ENCODE data around the gene QKI. TPM values are rescaled to one million over a fixed set of nuclear protein-coding genes. Genes with fewer than 3 reads are reported as not detected.

QKI gene
- total RNA-seq, 4 donors from 2014 or later: 8.4 to 107 (median 37.1) TPM

DNA sequence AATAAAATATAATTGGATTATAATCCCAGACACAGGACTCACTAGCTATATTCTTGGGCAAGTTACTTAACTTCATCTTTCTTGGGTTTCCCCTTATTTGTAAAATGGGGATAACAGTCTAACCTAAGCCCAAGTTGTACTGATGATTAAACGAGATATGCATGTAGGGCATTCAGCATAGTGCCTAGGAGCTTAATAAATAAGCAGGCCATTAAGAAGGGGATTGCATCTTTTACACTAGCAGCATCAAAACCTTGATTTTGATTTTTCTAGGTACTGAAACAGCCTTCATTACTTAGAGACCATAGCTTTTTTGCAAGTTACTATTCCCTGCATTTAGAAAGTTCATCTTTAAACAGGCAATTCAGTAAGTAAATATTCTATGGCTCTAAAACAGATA is 2.2 kb upstream of the QKI start:
- Histone ChIP-seq H3K4me3 (peak overlapping the region in 2 of 4 donors; percentile 70 to 74), H3K9me3 (no peaks in the 10 kb centered on the region), H3K36me3 (no peaks in the 10 kb centered on the region), H3K27ac (peak overlapping the region; percentile 95 to 98 (median 98)), H3K4me1 (peaks cover 0 to 4% (median 0%) of the 10 kb centered on the region in 4 donors), H3K27me3 (no peaks in the 10 kb centered on the region)
- DNase-seq: no peak
- TF ChIP-seq POLR2A (IDR thresholded peaks at IDR 0.05): no peak
- TF ChIP-seq, protein P1, sequence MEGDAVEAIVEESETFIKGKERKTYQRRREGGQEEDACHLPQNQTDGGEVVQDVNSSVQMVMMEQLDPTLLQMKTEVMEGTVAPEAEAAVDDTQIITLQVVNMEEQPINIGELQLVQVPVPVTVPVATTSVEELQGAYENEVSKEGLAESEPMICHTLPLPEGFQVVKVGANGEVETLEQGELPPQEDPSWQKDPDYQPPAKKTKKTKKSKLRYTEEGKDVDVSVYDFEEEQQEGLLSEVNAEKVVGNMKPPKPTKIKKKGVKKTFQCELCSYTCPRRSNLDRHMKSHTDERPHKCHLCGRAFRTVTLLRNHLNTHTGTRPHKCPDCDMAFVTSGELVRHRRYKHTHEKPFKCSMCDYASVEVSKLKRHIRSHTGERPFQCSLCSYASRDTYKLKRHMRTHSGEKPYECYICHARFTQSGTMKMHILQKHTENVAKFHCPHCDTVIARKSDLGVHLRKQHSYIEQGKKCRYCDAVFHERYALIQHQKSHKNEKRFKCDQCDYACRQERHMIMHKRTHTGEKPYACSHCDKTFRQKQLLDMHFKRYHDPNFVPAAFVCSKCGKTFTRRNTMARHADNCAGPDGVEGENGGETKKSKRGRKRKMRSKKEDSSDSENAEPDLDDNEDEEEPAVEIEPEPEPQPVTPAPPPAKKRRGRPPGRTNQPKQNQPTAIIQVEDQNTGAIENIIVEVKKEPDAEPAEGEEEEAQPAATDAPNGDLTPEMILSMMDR (IDR thresholded peaks at IDR 0.05): no peak

DNA sequence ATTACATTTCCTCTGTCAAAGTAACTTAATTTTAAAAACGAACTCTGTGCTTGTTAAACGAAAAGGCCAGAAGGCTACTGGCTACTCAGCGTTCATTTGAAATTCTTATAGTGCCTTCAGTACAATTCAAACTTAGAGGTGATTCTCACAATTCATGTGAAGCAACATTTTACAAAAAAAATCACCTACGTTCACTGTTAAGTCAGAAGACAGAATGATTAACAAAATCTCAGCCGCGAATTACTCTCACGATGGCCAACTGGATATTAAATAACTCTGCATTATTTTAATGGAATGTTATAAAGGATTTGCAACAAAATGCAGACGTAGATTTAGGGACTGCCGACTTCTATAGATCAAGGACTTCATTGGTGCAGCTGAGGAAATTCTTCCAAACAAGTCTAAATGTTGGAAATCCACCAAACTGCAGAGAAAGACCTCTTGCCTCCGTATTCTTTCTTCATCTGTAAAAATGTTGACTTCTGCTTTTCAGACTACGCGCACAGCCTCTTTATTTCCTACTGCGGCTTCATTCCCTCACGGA is 1.6 kb upstream of the QKI start:
- H3K4me3 ChIP-seq: peak overlapping the region; percentile 70 to 91 (median 76)
- peaks cover 0 to 4% (median 0%) of the 10 kb centered on the region in 4 donors for H3K4me1 ChIP-seq
- no peaks in the 10 kb centered on the region for H3K9me3 ChIP-seq
- no peaks in the 10 kb centered on the region for H3K27me3 ChIP-seq
- no peak for DNase-seq
- peak overlapping the region; percentile 95 to 98 (median 98) for H3K27ac ChIP-seq
- no peak for TF ChIP-seq POLR2A (IDR thresholded peaks at IDR 0.05)
- H3K36me3 ChIP-seq: no peaks in the 10 kb centered on the region

DNA sequence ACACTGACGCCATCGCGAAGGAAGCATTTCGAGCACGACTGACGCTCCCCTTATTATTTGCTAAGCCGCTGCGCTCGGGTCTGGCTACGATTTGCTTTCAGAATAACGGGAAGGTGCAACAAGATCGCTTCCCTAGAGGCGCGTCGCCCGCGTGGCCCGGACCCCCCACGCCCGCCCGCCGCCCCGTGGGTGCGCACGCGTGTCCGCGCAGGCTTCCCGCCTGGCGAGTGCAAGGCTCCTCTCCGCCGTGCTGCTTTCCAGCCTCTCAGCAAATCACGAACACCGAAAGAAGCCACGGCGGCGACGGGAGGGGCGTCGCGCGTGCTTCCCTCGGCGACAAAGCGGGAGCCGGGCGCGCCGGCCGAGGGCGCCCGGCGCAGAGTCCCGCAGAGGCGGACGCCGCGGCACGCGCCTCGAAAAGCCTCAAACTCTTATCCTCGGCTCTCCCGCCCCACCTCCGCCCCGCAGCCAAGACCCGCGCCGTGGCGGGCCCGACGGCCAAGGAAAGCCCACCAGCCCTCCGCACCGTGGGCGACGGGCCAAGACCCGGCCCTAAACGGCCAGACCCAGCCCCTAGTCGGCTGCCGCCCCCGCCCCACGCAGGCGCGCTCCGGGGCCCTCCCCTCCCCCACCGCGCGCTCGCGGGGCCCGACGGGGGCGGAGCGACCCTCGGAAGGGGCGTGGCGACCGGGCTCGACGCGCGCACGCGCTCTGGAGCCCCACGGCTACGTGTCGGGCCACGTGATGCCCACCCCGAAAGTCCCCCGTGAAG is 987 bp upstream of the QKI start:
- peak overlapping the region; percentile 95 to 98 (median 98) for H3K27ac ChIP-seq
- peak; percentile 12 to 23 for TF ChIP-seq POLR2A (IDR thresholded peaks at IDR 0.05)
- TF ChIP-seq, protein P1 (IDR thresholded peaks at IDR 0.05): no peak
- H3K9me3 ChIP-seq: no peaks in the 10 kb centered on the region
- H3K4me3 ChIP-seq: peak overlapping the region; percentile 70 to 91 (median 76)
- H3K4me1 ChIP-seq: peaks cover 0 to 4% (median 0%) of the 10 kb centered on the region in 4 donors
- no peaks in the 10 kb centered on the region for H3K36me3 ChIP-seq
- no peaks in the 10 kb centered on the region for H3K27me3 ChIP-seq
- peak; percentile 79 to 92 (median 82) for DNase-seq

DNA sequence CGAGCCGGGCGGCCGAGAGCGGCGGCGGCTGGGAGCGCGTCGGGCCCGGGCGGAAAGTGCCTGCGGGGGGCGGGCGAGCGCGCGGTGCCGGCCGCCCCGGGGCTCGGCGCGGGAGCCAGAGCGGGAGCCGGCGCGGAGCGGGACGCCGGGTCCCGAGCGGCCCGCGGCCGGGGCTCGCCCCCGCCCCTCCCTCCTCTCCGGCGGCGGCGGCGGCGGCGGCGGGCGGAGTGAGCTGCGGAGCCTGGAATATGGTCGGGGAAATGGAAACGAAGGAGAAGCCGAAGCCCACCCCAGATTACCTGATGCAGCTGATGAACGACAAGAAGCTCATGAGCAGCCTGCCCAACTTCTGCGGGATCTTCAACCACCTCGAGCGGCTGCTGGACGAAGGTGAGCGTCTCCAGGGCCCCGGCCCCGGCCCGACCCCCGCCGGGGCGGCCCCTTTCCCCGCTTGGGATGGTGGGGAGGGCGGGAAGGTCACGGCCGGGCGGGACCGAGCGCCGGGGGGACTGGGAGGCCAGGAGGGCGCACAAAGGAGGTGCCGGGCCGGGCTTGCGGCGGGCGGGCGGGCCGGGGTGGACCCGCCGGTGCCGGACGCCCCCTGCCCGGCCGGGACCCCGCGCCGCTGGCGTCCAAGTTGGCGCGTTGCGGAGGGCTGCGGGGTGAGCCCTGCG is 565 bp downstream of the QKI start:
- TF ChIP-seq, protein P1 (IDR thresholded peaks at IDR 0.05): no peak
- no peak for TF ChIP-seq POLR2A (IDR thresholded peaks at IDR 0.05)

DNA sequence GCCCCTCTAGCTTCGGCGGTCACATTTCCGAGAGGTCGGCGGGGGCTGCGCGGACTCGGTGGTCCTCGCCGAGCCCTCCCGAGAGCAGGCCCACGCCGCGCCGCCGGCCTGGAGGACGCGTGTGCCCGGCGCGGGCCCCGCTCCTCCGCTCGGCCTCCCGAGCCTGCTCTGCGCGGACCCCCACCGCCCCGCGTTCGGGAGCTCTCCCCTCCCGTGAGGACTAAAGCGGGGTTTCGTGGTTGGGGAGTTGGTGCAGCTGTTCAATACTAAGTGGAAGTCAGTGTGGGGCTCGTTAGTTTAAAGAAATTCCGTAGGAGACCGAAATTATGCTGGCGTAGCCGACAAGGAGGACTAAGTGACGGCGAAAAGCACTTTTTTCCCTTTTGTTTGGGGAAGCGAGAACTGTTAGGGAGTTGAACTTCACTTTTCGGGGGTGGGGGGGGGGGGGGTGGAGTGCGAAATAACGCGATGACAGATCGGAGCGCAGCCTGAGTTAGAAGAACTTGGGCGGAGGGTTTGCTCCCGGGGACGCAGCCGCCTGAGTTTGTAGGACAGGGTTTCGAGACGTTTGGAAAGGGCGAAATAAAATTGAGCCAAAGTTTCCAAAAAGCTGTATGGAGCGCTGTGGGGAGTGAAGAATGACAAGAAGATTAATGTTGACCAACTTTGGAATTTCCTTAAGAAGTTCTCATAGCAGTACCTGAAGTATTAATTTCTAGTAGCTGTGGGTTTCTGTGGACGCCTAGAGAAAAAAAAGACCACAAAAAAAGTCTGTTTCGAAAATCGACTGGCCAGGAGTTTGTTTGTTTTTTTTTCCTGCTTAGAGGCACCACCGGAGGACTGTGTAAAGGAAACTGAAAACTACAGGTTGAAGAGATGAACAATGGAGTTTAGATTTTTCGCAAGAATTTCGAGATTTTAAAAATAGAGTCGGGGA is 1.4 kb downstream of the QKI start:
- DNase-seq: peak in 2 of 3 donors; percentile 61 to 63
- Histone ChIP-seq H3K4me3 (peak overlapping the region; percentile 69 to 91 (median 78)), H3K27me3 (no peaks in the 10 kb centered on the region), H3K9me3 (no peaks in the 10 kb centered on the region), H3K27ac (peak overlapping the region; percentile 92 to 98 (median 98)), H3K4me1 (peaks cover 0 to 8% (median 3%) of the 10 kb centered on the region in 4 donors), H3K36me3 (no peaks in the 10 kb centered on the region)
- peak in 1 of 2 donors; percentile 17 for TF ChIP-seq POLR2A (IDR thresholded peaks at IDR 0.05)
- TF ChIP-seq, protein P1 (IDR thresholded peaks at IDR 0.05): no peak

More for the DNA sequence above, 565 bp downstream of the QKI start:
- Histone ChIP-seq H3K4me3 (peak overlapping the region; percentile 69 to 91 (median 78)), H3K27me3 (no peaks in the 10 kb centered on the region), H3K9me3 (no peaks in the 10 kb centered on the region), H3K4me1 (peaks cover 0 to 7% (median 0%) of the 10 kb centered on the region in 4 donors), H3K27ac (peak overlapping the region; percentile 92 to 98 (median 98)), H3K36me3 (no peaks in the 10 kb centered on the region)
- peak in 2 of 3 donors; percentile 52 to 54 for DNase-seq
